Mesenteric fat pad (tissue), 1 donor: ENCODE measurements around the gene CBX1. TPM values are rescaled to one million over a fixed set of nuclear protein-coding genes. Genes with fewer than 3 reads are reported as not detected.

Experiments used
- DNase-seq: peaks from one replicate; pipeline ENCODE4 v3.0.0-alpha.2; 2020; ENCODE audit warnings: low spot score
- long read RNA-seq: library from polyadenylated mRNA; unstranded; transcript quantifications from one replicate; pipeline ENCODE4 v2.0.0, GENCODE V29; 2020
- total RNA-seq: library from RNA; stranded (reverse); fragmentation: NEBNext Ultra II Directional; extraction: Animal tissue kit (Norgen Biotek cat#: 25700); gene quantifications from one replicate; pipeline ENCODE4 v1.2.1, GENCODE V29; 2021
- donor health status: DM: yes; HTN: yes; CAD: no.

Gene CBX1
- total RNA-seq = 34.0 TPM
- long read RNA-seq, partial matches to known transcripts = 2 of 6 reads
- long read RNA-seq, other reads (novel, unspliced or antisense) = 1 of 6 reads

GRCh38 chr17:48101012-48101720 is at the start of gene CBX1:
TSS of gene CBX1 (minus strand) at chr17:48101478. CDS start at chr17:48077004, 24,474 bp downstream.
- peak; percentile 98 for DNase-seq

- DNase-seq = no peak
Measured at GRCh38 chr17:48150597-48151001, 49.3 kb upstream of the CBX1 start.

GRCh38 chr17:48149787-48150463 is 48.6 kb upstream of the CBX1 start:
- no peak for DNase-seq

GRCh38 chr17:48148854-48149786 is 47.8 kb upstream of the CBX1 start:
- DNase-seq = no peak

GRCh38 chr17:48148029-48148770 is 46.9 kb upstream of the CBX1 start:
- no peak for DNase-seq

- DNase-seq = no peak
Measured at GRCh38 chr17:48144976-48145798, 43.9 kb upstream of the CBX1 start.

GRCh38 chr17:48144231-48144630 is 43.0 kb upstream of the CBX1 start:
- no peak for DNase-seq

GRCh38 chr17:48143629-48144028 is 42.4 kb upstream of the CBX1 start:
- DNase-seq = no peak

GRCh38 chr17:48139944-48140343 is 38.7 kb upstream of the CBX1 start:
- DNase-seq = no peak

- DNase-seq = no peak
Measured at GRCh38 chr17:48137656-48138055, 36.4 kb upstream of the CBX1 start.

- DNase-seq = no peak
Measured at GRCh38 chr17:48134912-48135480, 33.7 kb upstream of the CBX1 start.

GRCh38 chr17:48132385-48132784 is 31.1 kb upstream of the CBX1 start:
- no peak for DNase-seq

- no peak for DNase-seq
Measured at GRCh38 chr17:48131216-48131824, 30.0 kb upstream of the CBX1 start.

- no peak for DNase-seq
Measured at GRCh38 chr17:48129981-48130380, 28.7 kb upstream of the CBX1 start.

GRCh38 chr17:48128400-48128799 is 27.1 kb upstream of the CBX1 start:
- DNase-seq = no peak

GRCh38 chr17:48127371-48128051 is 26.2 kb upstream of the CBX1 start:
- peak; percentile 49 for DNase-seq

- DNase-seq = peak; percentile 47
Measured at GRCh38 chr17:48126532-48126850, 25.2 kb upstream of the CBX1 start.

GRCh38 chr17:48125829-48126531 is 24.7 kb upstream of the CBX1 start:
- DNase-seq = peak; percentile 22
